Neuronal stem cell (in vitro differentiated cells): ENCODE results near the gene HOXA13.

Source experiments
- DNase-seq: peaks from one replicate; pipeline ENCODE4 v3.0.0-alpha.2; 2013; ENCODE audit warnings: low spot score
- H2AFZ ChIP-seq: one replicate; pipeline ENCODE4 v1.6.1; 2013; ENCODE audit warnings: mild to moderate bottlenecking, low read length, inconsistent platforms
- H2AK5ac ChIP-seq: 2 replicates; pipeline ENCODE4 v1.6.1; 2013; ENCODE audit warnings: low read depth, mild to moderate bottlenecking, inconsistent platforms, low read length, moderate library complexity, mixed read lengths
- H2BK120ac ChIP-seq: 2 replicates; pipeline ENCODE4 v1.6.1; 2013; ENCODE audit warnings: low read depth, mild to moderate bottlenecking, inconsistent platforms, low read length, moderate library complexity, mixed read lengths
- H2BK12ac ChIP-seq: one replicate; pipeline ENCODE4 v1.6.1; 2013; ENCODE audit warnings: low read length, inconsistent platforms
- H2BK15ac ChIP-seq: 2 replicates; pipeline ENCODE4 v1.6.1; 2013; ENCODE audit warnings: mild to moderate bottlenecking, low read length, inconsistent platforms, mixed read lengths
- H2BK5ac ChIP-seq: one replicate; pipeline ENCODE4 v1.6.1; 2013; ENCODE audit warnings: inconsistent platforms, mild to moderate bottlenecking, low read length, moderate library complexity
- H3K14ac ChIP-seq: one replicate; pipeline ENCODE4 v1.6.1; 2013; ENCODE audit warnings: low read length, inconsistent platforms
- H3K18ac ChIP-seq: 2 replicates; pipeline ENCODE4 v1.6.1; 2013; ENCODE audit warnings: low read length, inconsistent platforms
- H3K23ac ChIP-seq: 2 replicates; pipeline ENCODE4 v1.6.1; 2013; ENCODE audit warnings: low read depth, mild to moderate bottlenecking, mixed read lengths, low read length, inconsistent platforms; ENCODE audit not compliant: poor library complexity
- H3K27ac ChIP-seq: replicated peaks from 3 replicates; pipeline ENCODE4 v1.5.1; 2013; ENCODE audit warnings: low read length, inconsistent platforms
- H3K27me3 ChIP-seq, 3 experiments: 2 replicates each; pipeline ENCODE4 v1.6.1; 2013; ENCODE audit warnings: low read length in 3 of 3, mild to moderate bottlenecking in 2 of 3, inconsistent platforms in 1 of 3, low read depth in 1 of 3, mixed read lengths in 1 of 3, moderate library complexity in 1 of 3; ENCODE audit not compliant: control insufficient read depth in 3 of 3, insufficient read depth in 3 of 3
- H3K36me3 ChIP-seq, 2 donors: replicated peaks in 1 of 2; 2 replicates each; pipeline ENCODE4 v1.6.1; 2013; ENCODE audit warnings: low read length in 2 of 2; ENCODE audit not compliant: control insufficient read depth in 2 of 2, insufficient read depth in 2 of 2
- H3K4ac ChIP-seq: 2 replicates; pipeline ENCODE4 v1.6.1; 2013; ENCODE audit warnings: inconsistent platforms, mild to moderate bottlenecking, low read length, moderate library complexity
- H3K4me1 ChIP-seq, 2 donors: 1 replicate in 1 of 2; 2 replicates in 1 of 2; pipeline ENCODE4 v1.6.1; 2013; ENCODE audit warnings: low read length in 2 of 2, low read depth in 1 of 2; ENCODE audit not compliant: control insufficient read depth in 2 of 2, insufficient read depth in 1 of 2
- H3K4me2 ChIP-seq: one replicate; pipeline ENCODE4 v1.6.1; 2013; ENCODE audit warnings: mild to moderate bottlenecking, low read length, inconsistent platforms; ENCODE audit not compliant: insufficient read depth, poor library complexity, severe bottlenecking
- H3K4me3 ChIP-seq, 2 donors: 2 replicates each; pipeline ENCODE4 v1.5.1; 2013; ENCODE audit warnings: low read length in 2 of 2, mild to moderate bottlenecking in 2 of 2, inconsistent platforms in 1 of 2, moderate library complexity in 1 of 2
- H3K79me1 ChIP-seq: one replicate; pipeline ENCODE4 v1.6.1; 2013; ENCODE audit warnings: low read depth, mild to moderate bottlenecking, inconsistent platforms, low read length, moderate library complexity
- H3K9ac ChIP-seq: one replicate; pipeline ENCODE4 v1.6.1; 2013; ENCODE audit warnings: mild to moderate bottlenecking, low read depth, low read length, inconsistent platforms; ENCODE audit not compliant: poor library complexity
- H3K9me3 ChIP-seq, 2 donors: replicated peaks in 1 of 2; 2 replicates each; pipeline versions ENCODE3 to v1.6.1; 2013; ENCODE audit warnings: low read length in 2 of 2, mild to moderate bottlenecking in 2 of 2, inconsistent platforms in 1 of 2, low read depth in 1 of 2, mixed read lengths in 1 of 2, moderate library complexity in 1 of 2; ENCODE audit not compliant: control insufficient read depth in 2 of 2, insufficient read depth in 1 of 2
- H4K8ac ChIP-seq: one replicate; pipeline ENCODE4 v1.6.1; 2013; ENCODE audit warnings: low read depth, mild to moderate bottlenecking, inconsistent platforms, low read length, moderate library complexity
- H4K91ac ChIP-seq: one replicate; pipeline ENCODE4 v1.6.1; 2013; ENCODE audit warnings: low read length, low read depth, mild to moderate bottlenecking, inconsistent platforms; ENCODE audit not compliant: poor library complexity
- WGBS, 2 donors: extraction: QIAGEN DNeasy Blood & Tissue Kit; methylation state at CpG; one replicate each; pipeline ENCODE4 v1.1.7; 2013; ENCODE audit warnings: missing lambda C conversion rate in 2 of 2, mixed read lengths in 1 of 2; ENCODE audit not compliant: insufficient read length in 2 of 2, insufficient replicate concordance in 1 of 2; ENCODE audit errors: extremely low coverage in 2 of 2; 5-methylcytosine and 5-hydroxymethylcytosine counted together

The HOXA13 gene

DNA sequence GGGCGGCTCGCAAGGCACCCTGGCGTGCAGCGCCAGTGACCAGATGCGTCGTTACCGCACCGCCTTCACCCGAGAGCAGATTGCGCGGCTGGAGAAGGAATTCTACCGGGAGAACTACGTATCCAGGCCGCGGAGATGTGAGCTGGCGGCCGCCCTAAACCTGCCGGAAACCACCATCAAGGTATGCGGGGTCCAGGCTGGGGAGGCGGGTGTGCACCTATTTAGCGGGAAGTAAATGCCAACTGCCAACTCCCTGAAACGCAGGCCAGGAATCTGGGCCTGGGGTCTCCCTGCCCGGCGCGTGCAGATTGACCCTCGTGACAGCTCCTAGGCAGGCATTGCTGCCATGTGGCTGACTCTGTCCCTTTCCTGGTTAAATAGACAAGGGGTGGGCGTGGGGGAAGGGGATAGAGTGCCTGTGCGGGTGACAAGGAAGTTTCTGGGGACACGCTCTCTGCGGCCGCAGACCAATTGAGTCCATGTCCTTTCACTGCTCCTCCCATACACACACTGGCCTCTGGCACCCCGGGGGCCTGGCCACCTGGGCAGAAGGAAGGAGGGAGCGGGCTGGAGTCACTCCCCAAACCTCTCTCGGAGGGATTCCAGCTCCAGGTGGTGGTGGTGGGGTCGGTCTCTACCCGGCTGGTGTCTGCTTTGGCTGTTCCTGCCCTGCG, 45.4 kb upstream of the HOXA13 start:
- no peak overlapping the region for H4K91ac ChIP-seq
- H4K8ac ChIP-seq = no peak overlapping the region
- H3K79me1 ChIP-seq = no peaks in the 10 kb centered on the region
- peaks cover 3 to 7% of the 10 kb centered on the region in 2 donors for H3K9me3 ChIP-seq
- peaks cover 77 to 100% (median 100%) of the 10 kb centered on the region in 3 experiments for H3K27me3 ChIP-seq
- no peak overlapping the region for H2BK12ac ChIP-seq
- no peak overlapping the region for H2BK5ac ChIP-seq
- peak overlapping the region; percentile 29 for H3K4me2 ChIP-seq
- H3K27ac ChIP-seq = no peak overlapping the region
- H2BK120ac ChIP-seq = no peak overlapping the region
- H3K4ac ChIP-seq = no peak overlapping the region
- no peak for DNase-seq
- H3K4me1 ChIP-seq = peaks cover 3 to 9% of the 10 kb centered on the region in 2 donors
- WGBS, 2 donors = no CpG with 5 or more reads among the region's 37 CpGs
- H3K36me3 ChIP-seq = no peaks in the 10 kb centered on the region
- no peak overlapping the region for H3K23ac ChIP-seq
- peak overlapping the region; percentile 79 for H2AFZ ChIP-seq
- H3K18ac ChIP-seq = peak overlapping the region; percentile 53
- no peak overlapping the region for H2BK15ac ChIP-seq
- H3K4me3 ChIP-seq = no peak overlapping the region
- H2AK5ac ChIP-seq = peak overlapping the region; percentile 26
- H3K9ac ChIP-seq = peak overlapping the region; percentile 45
- no peak overlapping the region for H3K14ac ChIP-seq

- H3K36me3 ChIP-seq = no peaks in the 10 kb centered on the region
- H2BK120ac ChIP-seq = no peak overlapping the region
- peak overlapping the region; percentile 45 for H3K18ac ChIP-seq
- peaks cover 81 to 100% (median 100%) of the 10 kb centered on the region in 3 experiments for H3K27me3 ChIP-seq
- no peak overlapping the region for H3K14ac ChIP-seq
- no CpG with 5 or more reads among the region's 18 CpGs for WGBS, 2 donors
- H2BK15ac ChIP-seq = no peak overlapping the region
- no peak overlapping the region for H4K91ac ChIP-seq
- no peak overlapping the region for H2BK12ac ChIP-seq
- peaks cover 3 to 14% of the 10 kb centered on the region in 2 donors for H3K4me1 ChIP-seq
- H3K4ac ChIP-seq = no peak overlapping the region
- no peak overlapping the region for H3K27ac ChIP-seq
- no peak for DNase-seq
- peak overlapping the region; percentile 49 for H2AFZ ChIP-seq
- no peak overlapping the region for H4K8ac ChIP-seq
- peak overlapping the region; percentile 45 for H3K9ac ChIP-seq
- no peak overlapping the region for H3K4me2 ChIP-seq
- H3K23ac ChIP-seq = no peak overlapping the region
- peak overlapping the region; percentile 26 for H2AK5ac ChIP-seq
- H3K9me3 ChIP-seq = peaks cover 3 to 7% of the 10 kb centered on the region in 2 donors
- no peak overlapping the region for H3K4me3 ChIP-seq
- H3K79me1 ChIP-seq = no peaks in the 10 kb centered on the region
- no peak overlapping the region for H2BK5ac ChIP-seq
Measured at GRCh38 chr7:27244488-27245123, 44.7 kb upstream of the HOXA13 start.

DNA sequence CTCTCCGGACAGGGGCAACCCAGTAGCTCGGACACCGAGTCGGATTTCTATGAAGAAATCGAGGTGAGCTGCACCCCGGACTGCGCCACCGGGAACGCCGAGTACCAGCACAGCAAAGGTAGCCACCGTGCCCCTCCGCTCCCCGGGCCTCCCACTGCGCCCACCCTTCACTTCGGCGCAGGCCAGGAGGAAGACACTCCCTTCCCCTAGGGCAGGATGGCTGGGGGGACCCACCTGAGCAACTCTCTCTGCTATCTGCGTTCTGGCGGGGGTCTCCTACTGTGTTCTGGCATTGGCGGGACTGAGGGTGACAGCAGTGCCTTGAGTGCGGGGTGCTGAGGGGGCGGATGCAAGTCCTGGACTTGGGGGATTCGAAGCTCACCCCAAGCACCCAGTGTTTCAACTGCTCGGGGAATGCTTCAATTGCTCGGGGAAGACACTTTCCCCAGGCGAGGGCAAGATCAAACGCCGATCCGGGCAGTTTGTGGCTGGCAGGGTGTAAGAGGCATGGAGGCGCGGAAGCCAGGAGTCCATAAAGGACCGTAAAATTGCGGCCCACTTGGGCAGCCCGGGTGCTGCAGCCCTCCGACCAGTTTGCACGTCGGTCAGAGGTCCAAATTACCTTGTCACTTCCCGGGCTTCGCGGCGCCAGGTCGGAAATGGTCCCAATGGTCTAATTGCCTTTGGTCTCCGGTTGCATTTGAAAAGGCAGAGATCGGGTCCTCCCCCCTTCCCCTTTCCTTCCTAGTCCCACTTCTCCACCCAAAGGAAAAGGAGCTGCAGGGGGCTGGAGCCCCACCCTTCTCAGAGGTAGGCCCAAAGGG, 43.7 kb upstream of the HOXA13 start:
- Histone ChIP-seq H3K4me3 (no peak overlapping the region), H2BK12ac (no peak overlapping the region), H3K4me2 (no peak overlapping the region), H3K23ac (peak overlapping the region; percentile 11), H3K27me3 (peaks cover 80 to 100% (median 98%) of the 10 kb centered on the region in 3 experiments), H2BK120ac (no peak overlapping the region), H2BK5ac (no peak overlapping the region), H3K9ac (no peak overlapping the region), H3K18ac (no peak overlapping the region), H2BK15ac (no peak overlapping the region), H3K79me1 (no peaks in the 10 kb centered on the region), H3K14ac (no peak overlapping the region), H3K27ac (no peak overlapping the region), H3K36me3 (no peaks in the 10 kb centered on the region), H4K8ac (no peak overlapping the region), H2AFZ (peak overlapping the region; percentile 51), H2AK5ac (peak overlapping the region; percentile 18), H4K91ac (no peak overlapping the region), H3K4me1 (peaks cover 3 to 14% of the 10 kb centered on the region in 2 donors), H3K9me3 (peaks cover 3 to 9% of the 10 kb centered on the region in 2 donors), H3K4ac (no peak overlapping the region)
- DNase-seq = no peak
- WGBS, 2 donors = no CpG with 5 or more reads among the region's 43 CpGs
